A673 (cell line): ENCODE data around the gene PPARGC1A. TPM values are rescaled to one million over a fixed set of nuclear protein-coding genes. Genes with fewer than 3 reads are reported as not detected.

Experiments
- BruUV-seq: library from RNA; stranded (reverse); fragments of 400-500 nt; replicated peaks from 2 replicates; lab custom pipeline; 2021; lab: Mats Ljungman, UMichigan
- CTCF ChIA-PET: fragments of 300-600 bp; sonication (Branson Sonifier 250); formaldehyde crosslinking; loops from one replicate; lab custom pipeline; 2022; ENCODE audit warnings: antibody characterized with exemption; lab: Charles Lee
- POLR2A ChIA-PET: fragments of 300-600 bp; sonication (Branson Sonifier 250); formaldehyde crosslinking; loops from one replicate; lab custom pipeline; 2022; ENCODE audit warnings: antibody characterized with exemption; ENCODE audit not compliant: low non-redundant PET; lab: Charles Lee
- DNase-seq: peaks from one replicate; pipeline ENCODE4 v3.0.0-alpha.2; 2015; ENCODE audit warnings: low spot score
- H3K27ac ChIP-seq: fragments of 200-600 bp; sonication (generic); 2 replicates; pipeline ENCODE4 v1.5.1; 2016; ENCODE audit warnings: mixed run types, low read depth, mild to moderate bottlenecking, mixed read lengths, antibody characterized with exemption, low read length; ENCODE audit not compliant: poor library complexity, severe bottlenecking
- H3K27me3 ChIP-seq: fragments of 200-600 bp; sonication (generic); replicated peaks from 2 replicates; pipeline ENCODE4 v1.6.1; 2017; ENCODE audit warnings: mixed run types, low read depth, mild to moderate bottlenecking, mixed read lengths, antibody characterized with exemption, low read length; ENCODE audit not compliant: insufficient read depth, poor library complexity
- H3K36me3 ChIP-seq: fragments of 200-600 bp; sonication (generic); 2 replicates; pipeline ENCODE4 v1.6.1; 2016; ENCODE audit warnings: mixed run types, mild to moderate bottlenecking, mixed read lengths, antibody characterized with exemption, low read length; ENCODE audit not compliant: insufficient read depth, poor library complexity, severe bottlenecking
- H3K4me1 ChIP-seq: fragments of 200-600 bp; sonication (generic); 2 replicates; pipeline ENCODE4 v1.6.1; 2017; ENCODE audit warnings: mixed run types, mild to moderate bottlenecking, mixed read lengths, antibody characterized with exemption, low read length; ENCODE audit not compliant: insufficient read depth, poor library complexity, severe bottlenecking
- H3K4me3 ChIP-seq: fragments of 200-600 bp; sonication (generic); 2 replicates; pipeline ENCODE4 v1.5.1; 2016; ENCODE audit warnings: low read depth, mixed run types, mild to moderate bottlenecking, mixed read lengths, low read length; ENCODE audit not compliant: poor library complexity, severe bottlenecking
- H3K9me3 ChIP-seq: fragments of 200-600 bp; sonication (generic); 2 replicates; pipeline ENCODE4 v1.6.1; 2016; ENCODE audit warnings: mixed run types, low read depth, mild to moderate bottlenecking, mixed read lengths, antibody characterized with exemption, low read length; ENCODE audit not compliant: poor library complexity, severe bottlenecking
- CTCF ChIP-seq: fragments of 300-800, 200-600 bp; sonication (generic); conservative IDR thresholded peaks from 2 replicates; pipeline ENCODE4 v1.5.1; 2017; ENCODE audit warnings: low read depth, mild to moderate bottlenecking, antibody characterized with exemption, low read length, moderate library complexity, mixed read lengths
- EZH2 ChIP-seq: fragments of 200-600 bp; sonication (generic); IDR thresholded peaks from 2 replicates; pipeline ENCODE4 v1.6.1; 2017; ENCODE audit warnings: borderline replicate concordance, low read depth, mild to moderate bottlenecking, mixed read lengths, antibody characterized with exemption, low read length; ENCODE audit not compliant: poor library complexity, severe bottlenecking
- intact Hi-C: fragments of 100-400 bp; cut with micrococcal nuclease; formaldehyde crosslinking; loops from one replicate; pipeline ENCODE4 v1.10.0; 2022; ENCODE audit not compliant: unreplicated experiment
- total RNA-seq: library from RNA; stranded (reverse); gene quantifications from 2 replicates; pipeline ENCODE4 v1.2.3, GENCODE V29; 2021

The PPARGC1A gene
- total RNA-seq, 1 experiment from 2014 or later, result not detected

DNA sequence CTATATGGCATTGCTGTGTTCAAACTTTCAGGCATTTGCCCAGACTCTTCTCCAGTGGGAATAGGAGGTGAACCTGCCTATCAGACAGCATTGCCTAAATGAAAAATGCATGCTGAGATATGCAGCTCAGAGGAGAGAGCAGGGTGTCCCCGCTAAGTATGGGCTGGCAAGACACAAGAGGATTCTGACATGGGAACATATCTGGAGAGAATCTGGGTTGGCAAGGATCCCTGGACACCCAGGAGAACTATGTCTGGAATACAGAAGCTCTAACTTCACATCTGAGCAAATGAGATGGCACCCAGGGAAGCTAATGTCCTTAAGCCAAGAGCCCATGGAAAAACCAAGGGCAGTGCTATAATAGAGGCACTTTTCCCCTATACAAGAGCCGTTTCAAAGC, 18.4 kb downstream of the PPARGC1A start:
- BruUV-seq, result no TSS peak
- DNase-seq, result no peak
- H3K27me3 ChIP-seq, result peaks cover 9% of the 10 kb centered on the region
- H3K36me3 ChIP-seq, result no peaks in the 10 kb centered on the region
- no peaks in the 10 kb centered on the region for H3K4me1 ChIP-seq
- no peak for TF ChIP-seq CTCF
- TF ChIP-seq EZH2, result no peak
- ChIA-PET POLR2A (no interaction called here), CTCF (no interaction called here)
- no peaks in the 10 kb centered on the region for H3K9me3 ChIP-seq
- H3K4me3 ChIP-seq, result no peak overlapping the region
- intact Hi-C loops, result no loop called here
- H3K27ac ChIP-seq, result no peak overlapping the region

DNA sequence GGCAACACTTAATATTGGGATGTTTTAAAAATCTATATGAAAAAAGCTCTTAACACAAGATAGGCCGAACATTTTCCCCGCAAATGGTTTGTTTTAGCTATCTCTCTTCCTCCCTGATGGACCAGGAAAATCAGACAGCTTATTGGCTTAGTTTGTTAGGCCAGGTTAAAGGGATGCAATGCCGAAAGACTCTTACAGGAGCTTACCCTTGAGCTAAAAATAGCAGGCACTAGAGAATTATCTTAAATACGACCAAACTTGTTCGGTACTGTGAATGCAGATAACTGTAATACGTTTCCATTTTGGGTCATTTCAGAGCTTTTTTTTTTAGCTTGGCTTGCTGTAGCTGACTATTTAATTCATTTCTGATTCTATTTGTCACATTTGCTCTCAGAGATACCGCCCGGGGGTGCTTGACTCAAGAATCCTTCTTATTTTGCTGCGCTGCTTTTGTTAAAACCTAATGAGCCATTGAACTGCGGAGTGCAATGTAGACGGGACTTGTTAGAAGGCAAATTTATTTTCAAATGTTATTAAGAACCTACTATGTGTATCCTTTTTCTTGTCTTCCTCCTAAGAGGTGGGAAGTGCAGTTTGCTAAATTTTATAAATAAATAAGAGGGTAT, 23.3 kb downstream of the PPARGC1A start:
- DNase-seq, result no peak
- ChIA-PET CTCF (no interaction called here), POLR2A (no interaction called here)
- H3K27ac ChIP-seq, result no peak overlapping the region
- no peaks in the 10 kb centered on the region for H3K4me1 ChIP-seq
- H3K4me3 ChIP-seq, result no peak overlapping the region
- no peaks in the 10 kb centered on the region for H3K9me3 ChIP-seq
- H3K36me3 ChIP-seq, result no peaks in the 10 kb centered on the region
- no peak for TF ChIP-seq EZH2
- no peak for TF ChIP-seq CTCF
- no TSS peak for BruUV-seq
- intact Hi-C loops, result no loop called here
- no peaks in the 10 kb centered on the region for H3K27me3 ChIP-seq

DNA sequence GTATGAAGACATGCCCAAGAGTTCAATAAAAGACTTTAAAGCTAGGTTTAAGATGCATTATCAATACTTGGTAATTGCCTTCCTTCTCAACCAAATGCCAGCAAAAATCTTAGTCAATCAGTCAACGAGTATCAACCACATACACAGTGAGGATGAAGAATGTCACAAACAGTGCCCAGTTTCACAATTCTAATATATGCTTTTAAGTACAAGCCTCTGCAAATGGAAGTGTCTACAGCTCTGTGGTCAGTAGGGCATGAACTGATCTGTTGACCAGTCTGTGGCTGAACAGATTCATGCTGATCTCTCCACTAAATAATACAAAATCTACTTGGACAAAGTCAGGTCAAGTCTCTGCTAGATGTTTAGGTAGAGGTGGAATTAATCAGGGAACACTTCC, 27.9 kb downstream of the PPARGC1A start:
- Histone ChIP-seq H3K4me1 (no peaks in the 10 kb centered on the region), H3K27me3 (no peaks in the 10 kb centered on the region), H3K4me3 (no peak overlapping the region), H3K27ac (no peak overlapping the region), H3K36me3 (no peaks in the 10 kb centered on the region), H3K9me3 (no peaks in the 10 kb centered on the region)
- ChIA-PET CTCF (no interaction called here), POLR2A (no interaction called here)
- intact Hi-C loops, result no loop called here
- TF ChIP-seq EZH2 (no peak), CTCF (no peak)
- BruUV-seq, result no TSS peak
- DNase-seq, result no peak
